ENCODE measurements around the gene BLMH. TPM values are rescaled to one million over a fixed set of nuclear protein-coding genes. Genes with fewer than 3 reads are reported as not detected.
"Not testable (repeated sequence)": the region's sequence is repeated elsewhere in the genome, so short reads cannot be mapped to it uniquely, and the experiment has no call there.

The BLMH gene
- total RNA-seq, 4 donors from 2014 or later = 17.5 to 31.7 (median 27.1) TPM

- WGBS, 2 donors = 48 to 54% methylated on average over 6 of the region's 6 CpGs
- Histone ChIP-seq H3K4me1 (no peaks in the 10 kb centered on the region), H3K27me3 (no peaks in the 10 kb centered on the region), H3K27ac (no peak overlapping the region), H3K4me3 (replicated peaks in 1 of 3) (no peak overlapping the region), H3K9me3 (no peaks in the 10 kb centered on the region), H3K36me3 (no peaks in the 10 kb centered on the region)
- TF ChIP-seq, protein P1, sequence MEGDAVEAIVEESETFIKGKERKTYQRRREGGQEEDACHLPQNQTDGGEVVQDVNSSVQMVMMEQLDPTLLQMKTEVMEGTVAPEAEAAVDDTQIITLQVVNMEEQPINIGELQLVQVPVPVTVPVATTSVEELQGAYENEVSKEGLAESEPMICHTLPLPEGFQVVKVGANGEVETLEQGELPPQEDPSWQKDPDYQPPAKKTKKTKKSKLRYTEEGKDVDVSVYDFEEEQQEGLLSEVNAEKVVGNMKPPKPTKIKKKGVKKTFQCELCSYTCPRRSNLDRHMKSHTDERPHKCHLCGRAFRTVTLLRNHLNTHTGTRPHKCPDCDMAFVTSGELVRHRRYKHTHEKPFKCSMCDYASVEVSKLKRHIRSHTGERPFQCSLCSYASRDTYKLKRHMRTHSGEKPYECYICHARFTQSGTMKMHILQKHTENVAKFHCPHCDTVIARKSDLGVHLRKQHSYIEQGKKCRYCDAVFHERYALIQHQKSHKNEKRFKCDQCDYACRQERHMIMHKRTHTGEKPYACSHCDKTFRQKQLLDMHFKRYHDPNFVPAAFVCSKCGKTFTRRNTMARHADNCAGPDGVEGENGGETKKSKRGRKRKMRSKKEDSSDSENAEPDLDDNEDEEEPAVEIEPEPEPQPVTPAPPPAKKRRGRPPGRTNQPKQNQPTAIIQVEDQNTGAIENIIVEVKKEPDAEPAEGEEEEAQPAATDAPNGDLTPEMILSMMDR (IDR thresholded peaks at IDR 0.05) = no peak
- TF ChIP-seq POLR2A (IDR thresholded peaks at IDR 0.05) = no peak
- DNase-seq = no peak
- intact Hi-C loops (cut with DNase I) = no loop called here
Measured at GRCh38 chr17:30203471-30203981, 88.2 kb downstream of the BLMH start.

- 94% methylated on average over 8 of the region's 9 CpGs for WGBS, 2 donors
- H3K9me3 ChIP-seq; H3K27ac ChIP-seq; H3K36me3 ChIP-seq; H3K4me3 ChIP-seq (replicated peaks in 1 of 3); intact Hi-C loops (cut with DNase I); H3K4me1 ChIP-seq; H3K27me3 ChIP-seq; DNase-seq: not testable (repeated sequence)
Measured at GRCh38 chr17:30200656-30201055, 91.1 kb downstream of the BLMH start.

- intact Hi-C loops (cut with DNase I) = no loop called here
Measured at GRCh38 chr17:30200106-30200505, 91.6 kb downstream of the BLMH start.

DNA sequence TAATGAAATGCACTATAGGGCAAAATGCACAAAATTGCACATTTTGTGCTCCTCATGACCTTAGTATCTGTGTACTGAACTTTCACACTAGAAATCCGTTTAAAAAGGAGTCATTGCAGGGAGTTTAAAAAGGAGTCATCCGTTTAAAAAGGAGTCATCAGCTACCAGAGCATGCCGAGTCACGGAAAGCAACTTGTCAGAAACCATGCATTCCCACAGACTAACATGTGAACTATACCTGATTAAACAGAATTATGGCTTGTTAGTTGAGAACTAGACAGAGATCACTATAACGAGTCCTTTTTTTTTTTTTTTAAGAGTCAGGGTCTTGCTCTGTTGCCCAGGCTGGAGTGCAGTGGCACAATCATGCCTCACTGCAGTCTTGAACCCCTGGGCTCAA is 92.1 kb downstream of the BLMH start:
- 87 to 88% methylated on average over 5 of the region's 5 CpGs for WGBS, 2 donors

More at GRCh38 chr17:30200106-30200505, 91.6 kb downstream of the BLMH start:
- TF ChIP-seq POLR2A (IDR thresholded peaks at IDR 0.05) = no peak
- TF ChIP-seq, protein P1 (IDR thresholded peaks at IDR 0.05) = no peak
- peaks cover 0 to 1% of the 10 kb centered on the region in 2 donors for H3K4me1 ChIP-seq
- H3K27ac ChIP-seq = no peak overlapping the region
- no peaks in the 10 kb centered on the region for H3K9me3 ChIP-seq
- DNase-seq = no peak
- H3K4me3 ChIP-seq (replicated peaks in 1 of 3) = no peak overlapping the region
- no peaks in the 10 kb centered on the region for H3K36me3 ChIP-seq
- no peaks in the 10 kb centered on the region for H3K27me3 ChIP-seq
- 86% methylated on average over 10 of the region's 10 CpGs for WGBS, 2 donors

More for the DNA sequence above, 92.1 kb downstream of the BLMH start:
- no peak for DNase-seq
- H3K4me3 ChIP-seq (replicated peaks in 1 of 3) = no peak overlapping the region
- intact Hi-C loops (cut with DNase I) = no loop called here
- H3K27me3 ChIP-seq = no peaks in the 10 kb centered on the region
- no peak for TF ChIP-seq POLR2A (IDR thresholded peaks at IDR 0.05)
- TF ChIP-seq, protein P1 (IDR thresholded peaks at IDR 0.05) = no peak
- no peak overlapping the region for H3K27ac ChIP-seq
- H3K36me3 ChIP-seq = no peaks in the 10 kb centered on the region
- H3K4me1 ChIP-seq = peaks cover 0 to 6% of the 10 kb centered on the region in 2 donors
- H3K9me3 ChIP-seq = no peaks in the 10 kb centered on the region

Small RNAs within 50 kb of the gene (small RNA-seq; reads per million reads assigned to genes)
- 66.9 reads per million, percentile 96 among the genes with 10 or more reads in this experiment for gene RF00154
- gene RNU6-1267P = not detected

Other genes with a start within 250 kb of the BLMH start
- gene NSRP1, start 175.1 kb downstream of the BLMH start, total RNA-seq = 10 to 100 TPM; 21.3 to 33.3 (median 25.5) TPM
- 1 to 10 TPM in 1 of 4 donors, under 1 TPM in 3; under 0.01 to 4.9 (median 0.20) TPM for gene SLC6A4, start 56.2 kb downstream of the BLMH start, total RNA-seq
- gene TMIGD1, start 42.1 kb upstream of the BLMH start, total RNA-seq = not detected
- 100 to 1,000 TPM in 1 of 4 donors, 10 to 100 TPM in 3; 58.2 to 102 (median 79.9) TPM for gene CPD, start 87.0 kb upstream of the BLMH start, total RNA-seq
- gene GOSR1, start 185.5 kb upstream of the BLMH start, total RNA-seq = 10 to 100 TPM; 36.3 to 70.4 (median 54.7) TPM

Data from thyroid gland (tissue), 4 donors.